HG03460 (cell line): Measurements from ENCODE around the gene SOX8.

ENCODE experiments used
- ATAC-seq: cut with Tn5 transposase; IDR thresholded peaks from one replicate; pipeline ENCODE4 v1.9.1; 2021; ENCODE audit not compliant: unreplicated experiment

The SOX8 gene

DNA sequence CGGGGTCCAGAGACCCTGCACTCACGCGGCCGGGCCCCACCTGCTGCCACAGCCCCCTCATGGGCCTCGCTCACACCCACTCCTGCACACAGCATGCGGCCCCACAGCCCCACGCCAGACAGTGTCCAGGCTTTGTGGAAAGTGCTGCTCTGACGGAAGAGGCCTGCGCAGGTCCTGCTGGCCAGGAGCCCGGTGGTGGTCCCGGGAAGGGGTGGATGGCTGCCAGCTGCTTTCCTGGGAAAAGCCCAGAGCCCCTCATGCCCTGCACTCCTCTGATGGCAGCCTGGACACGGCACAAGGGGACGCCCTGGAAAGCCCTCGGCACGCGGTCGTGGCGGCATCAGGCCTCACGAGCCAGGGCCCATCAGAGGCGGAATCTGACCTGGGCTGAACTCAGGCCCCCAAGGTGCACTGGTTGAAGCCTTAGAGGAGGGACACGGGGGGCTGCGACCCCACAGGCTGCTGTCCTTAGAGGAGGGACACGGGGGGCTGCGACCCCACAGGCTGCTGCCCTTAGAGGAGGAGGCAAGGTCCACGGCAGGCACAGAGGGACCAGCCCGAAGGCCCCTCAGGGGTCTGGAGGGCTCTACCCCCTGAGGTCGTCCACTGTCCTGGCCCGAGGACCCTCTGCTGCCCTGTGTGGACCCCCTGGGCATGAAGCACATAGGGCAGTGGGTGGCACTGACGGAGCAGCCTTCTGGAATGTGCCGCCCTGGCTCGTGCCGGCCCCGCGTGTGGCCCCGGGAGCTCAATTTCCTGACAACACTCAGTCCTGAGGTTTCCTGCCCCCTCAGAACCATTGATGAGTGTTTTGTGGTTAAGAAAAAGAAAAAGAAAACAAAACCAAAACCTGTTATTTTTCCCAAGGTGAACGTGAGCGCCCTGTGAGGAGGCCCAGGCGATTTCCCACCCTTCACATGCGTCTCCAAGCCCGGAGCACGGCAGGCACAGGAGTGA, 22.1 kb downstream of the SOX8 start:
- no peak for ATAC-seq

DNA sequence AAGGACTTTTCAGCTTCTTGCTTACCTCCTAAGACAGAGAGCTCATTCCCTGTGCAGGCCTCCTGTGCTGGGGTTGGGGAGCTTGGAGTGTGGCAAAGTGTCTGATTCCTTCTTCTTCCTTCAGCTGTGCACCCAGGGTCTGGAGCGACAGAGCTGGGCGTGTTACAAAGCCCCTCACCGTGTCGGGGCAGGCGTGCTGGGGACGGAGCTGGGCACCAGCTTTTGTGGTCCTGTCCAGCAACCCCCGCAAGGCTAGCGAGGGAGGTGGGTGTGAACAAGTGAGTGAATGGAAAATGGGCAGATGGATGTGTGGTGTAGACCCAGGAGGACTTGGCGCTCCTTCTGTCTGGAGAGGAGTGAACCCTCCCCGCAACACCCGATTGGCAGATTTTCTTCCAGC, 23.7 kb downstream of the SOX8 start:
- ATAC-seq, result no peak

DNA sequence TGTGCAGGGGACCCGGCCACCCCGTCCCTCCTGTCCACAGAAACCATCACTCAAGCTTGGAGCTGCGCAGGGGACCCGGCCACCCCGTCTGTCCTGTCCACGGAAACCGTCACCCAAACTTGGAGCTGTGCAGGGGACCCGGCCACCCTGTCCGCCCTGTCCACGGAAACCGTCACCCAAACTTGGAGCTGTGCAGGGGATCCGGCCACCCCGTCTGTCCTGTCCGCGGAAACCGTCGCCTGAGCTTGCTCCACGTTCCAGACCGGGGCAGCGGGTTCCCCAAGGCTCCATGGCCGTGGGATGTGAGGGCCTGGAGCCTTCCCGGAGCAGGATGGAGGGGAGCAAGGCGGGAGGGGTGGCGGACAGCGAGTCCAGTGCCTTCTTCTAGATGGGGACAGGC, 25.2 kb downstream of the SOX8 start:
- ATAC-seq, result no peak

DNA sequence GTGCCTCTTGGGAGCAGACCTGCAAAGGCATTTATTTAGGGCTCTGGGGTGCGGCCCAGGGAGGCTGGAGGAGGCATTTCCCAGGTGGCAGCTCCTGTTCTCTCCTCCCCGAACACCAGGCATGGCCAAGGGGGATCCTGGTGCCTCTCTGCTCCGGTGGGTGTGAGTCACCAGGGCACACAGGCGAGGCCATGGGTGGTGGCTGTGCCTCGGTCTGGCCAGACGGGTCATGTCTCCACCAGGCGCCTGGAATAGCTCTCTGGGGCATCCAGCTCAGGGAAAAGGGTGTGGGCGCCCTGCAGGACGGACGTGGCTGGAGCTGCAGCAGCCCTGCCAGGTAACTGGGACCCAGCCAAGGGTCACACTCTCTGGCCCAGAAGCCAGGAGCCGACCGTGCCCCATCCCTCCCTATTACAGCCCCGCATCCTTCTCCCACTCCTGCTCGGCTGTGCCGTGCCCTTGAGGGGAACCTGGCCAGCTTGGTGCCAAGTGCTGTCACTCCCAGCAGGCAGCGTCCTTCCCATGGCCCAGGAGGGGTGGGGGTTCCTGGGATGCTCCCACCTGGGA, 25.8 kb downstream of the SOX8 start:
- ATAC-seq, result no peak

DNA sequence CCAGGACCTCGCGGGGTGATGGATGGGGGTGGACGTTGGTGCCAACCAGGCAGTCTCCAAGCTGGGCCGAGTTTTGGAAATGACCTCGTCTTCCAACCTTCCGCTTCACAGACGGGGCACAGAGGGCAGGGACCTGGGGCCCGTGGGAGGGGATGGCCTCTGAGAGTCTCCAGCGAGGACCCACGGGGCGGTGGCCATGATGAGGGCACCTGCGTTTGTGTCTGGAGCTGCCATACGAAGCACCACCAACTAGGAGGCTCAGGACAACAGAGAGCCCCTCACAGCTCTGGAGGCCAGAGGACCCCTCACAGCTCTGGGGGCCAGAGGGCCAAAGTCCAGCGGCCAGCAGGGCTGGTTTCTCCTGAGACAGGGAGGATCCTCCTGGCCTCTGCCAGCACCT, 26.5 kb downstream of the SOX8 start:
- ATAC-seq, result no peak

DNA sequence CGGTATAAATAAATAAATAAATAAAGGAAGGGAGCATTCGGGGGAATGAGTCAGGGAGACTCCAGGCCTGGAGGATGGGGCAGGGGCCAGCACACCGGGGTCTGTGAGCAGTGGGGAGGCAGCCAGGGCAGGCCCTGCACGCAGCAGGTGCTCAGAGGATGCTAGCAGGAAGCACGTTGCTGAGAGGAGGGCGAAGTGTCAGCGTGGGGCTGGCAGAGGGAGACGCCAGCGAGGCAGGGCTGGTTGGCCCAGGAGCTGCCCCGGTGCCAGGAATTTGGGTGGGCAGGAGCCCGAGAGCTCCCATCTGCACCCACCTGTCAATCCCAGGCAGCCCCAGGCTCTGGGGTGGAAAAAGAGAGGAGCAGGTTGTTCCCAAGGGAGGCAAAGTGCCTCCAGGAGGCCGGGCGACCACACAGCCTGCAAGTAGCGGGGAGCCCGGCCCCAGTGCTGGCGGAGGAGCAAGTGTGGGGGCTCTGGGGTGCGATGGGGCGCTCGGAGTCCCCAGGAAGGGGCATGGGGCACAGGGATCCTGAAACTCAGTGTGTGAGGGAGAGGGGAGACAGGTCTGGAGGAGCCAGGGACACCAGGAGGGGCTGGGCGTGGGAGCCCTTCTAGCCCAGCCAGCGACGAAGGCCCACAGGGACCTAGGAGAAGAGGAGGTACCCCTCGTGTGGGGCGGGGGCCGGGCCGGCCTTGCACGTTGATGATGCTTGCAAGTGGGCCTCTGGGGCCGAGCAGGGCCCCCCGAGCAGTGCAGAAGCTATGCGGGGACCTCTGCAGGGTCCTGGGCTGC, 28.0 kb downstream of the SOX8 start:
- no peak for ATAC-seq

DNA sequence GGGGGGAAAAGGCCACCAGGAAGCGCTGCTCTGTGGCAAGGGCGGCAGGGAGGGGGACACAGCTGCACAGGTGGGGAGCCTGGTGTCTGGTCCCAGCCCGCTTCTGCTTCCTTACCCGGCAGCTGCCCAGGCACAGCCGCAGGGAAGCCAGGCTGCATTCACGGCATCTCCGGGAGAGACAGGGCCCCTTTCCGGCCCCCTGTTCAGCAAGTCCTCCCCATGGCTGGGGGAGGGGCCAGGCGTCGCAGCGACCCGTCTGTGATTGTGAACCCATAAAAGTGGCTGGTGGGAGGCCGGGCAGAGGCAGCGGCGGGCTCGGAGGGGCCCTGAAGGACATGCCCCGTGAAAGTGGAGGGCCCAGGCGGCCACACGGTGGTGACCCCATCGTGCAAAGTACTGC, 28.7 kb downstream of the SOX8 start:
- ATAC-seq, result no peak

DNA sequence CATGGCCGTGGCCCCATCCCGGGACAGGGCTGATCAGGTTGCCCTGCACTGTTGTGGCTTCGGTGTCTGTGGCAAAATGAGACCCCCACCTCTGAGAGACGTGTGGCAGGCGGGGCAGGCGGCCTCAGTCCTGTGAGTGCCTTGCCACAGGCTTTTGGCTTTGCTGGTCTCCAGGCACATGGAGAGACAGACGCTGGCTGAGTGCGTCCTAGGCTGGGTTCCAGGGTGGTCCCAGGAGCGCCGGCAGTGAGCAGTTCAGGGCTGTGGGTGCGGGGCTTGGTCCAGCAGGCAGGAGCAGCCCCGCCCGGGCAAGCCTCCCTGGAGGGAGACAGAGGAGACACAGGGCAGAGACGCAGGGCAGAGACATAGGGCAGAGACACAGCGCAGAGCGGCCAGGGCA, 29.2 kb downstream of the SOX8 start:
- no peak for ATAC-seq

DNA sequence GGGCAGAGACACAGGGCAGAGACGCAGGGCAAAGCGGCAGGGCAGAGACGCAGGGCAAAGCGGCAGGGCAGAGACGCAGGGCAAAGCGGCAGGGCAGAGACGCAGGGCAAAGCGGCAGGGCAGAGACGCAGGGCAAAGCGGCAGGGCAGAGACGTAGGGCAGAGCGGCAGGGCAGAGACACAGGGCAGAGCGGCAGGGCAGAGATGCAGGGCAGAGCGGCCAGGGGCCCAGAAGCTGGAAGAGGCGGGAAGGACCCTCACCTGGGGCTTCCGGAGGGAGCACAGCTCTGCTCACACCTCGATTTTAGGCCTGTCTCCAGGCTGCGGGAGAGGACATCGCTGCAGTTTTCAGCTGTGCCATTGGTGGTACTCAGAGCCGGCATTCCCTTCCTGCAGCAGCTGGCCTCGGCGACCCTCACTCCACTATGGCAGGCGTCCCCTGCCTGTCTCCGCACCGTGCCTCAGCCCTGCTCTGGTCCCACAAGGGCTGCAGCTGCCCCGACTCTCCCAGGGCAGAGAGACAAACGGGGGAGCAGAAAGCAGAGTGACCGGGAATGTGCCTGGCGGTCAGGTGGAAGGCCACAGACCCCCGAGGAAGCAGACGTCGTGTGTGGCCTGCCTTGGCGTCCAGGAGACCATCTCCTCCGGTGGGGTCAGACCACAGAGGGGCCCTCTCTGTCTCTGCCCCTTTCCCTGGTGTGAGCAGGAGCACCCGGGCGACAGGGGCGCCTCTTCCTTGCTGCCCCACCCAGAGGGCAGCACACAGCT, 29.9 kb downstream of the SOX8 start:
- no peak for ATAC-seq

DNA sequence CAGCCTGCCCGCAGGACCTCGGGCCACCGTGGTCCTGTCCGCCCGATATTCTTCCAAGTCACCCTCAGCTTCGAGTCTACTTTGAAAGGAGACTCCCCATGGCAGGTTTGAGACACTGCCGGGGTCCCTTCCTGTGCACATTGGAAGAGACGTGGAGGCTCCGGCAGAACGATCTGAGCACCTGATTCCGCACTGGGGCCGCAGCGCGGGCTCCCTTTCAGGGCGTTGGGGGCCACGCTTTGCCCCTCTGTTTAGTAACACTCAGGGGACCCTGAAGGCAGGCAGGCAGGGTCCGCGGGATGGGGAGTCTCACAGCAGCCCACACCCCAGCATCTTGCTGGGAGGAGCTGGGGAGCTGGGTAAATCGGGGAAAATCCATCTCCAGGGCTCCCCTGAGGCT, 30.6 kb downstream of the SOX8 start:
- no peak for ATAC-seq

DNA sequence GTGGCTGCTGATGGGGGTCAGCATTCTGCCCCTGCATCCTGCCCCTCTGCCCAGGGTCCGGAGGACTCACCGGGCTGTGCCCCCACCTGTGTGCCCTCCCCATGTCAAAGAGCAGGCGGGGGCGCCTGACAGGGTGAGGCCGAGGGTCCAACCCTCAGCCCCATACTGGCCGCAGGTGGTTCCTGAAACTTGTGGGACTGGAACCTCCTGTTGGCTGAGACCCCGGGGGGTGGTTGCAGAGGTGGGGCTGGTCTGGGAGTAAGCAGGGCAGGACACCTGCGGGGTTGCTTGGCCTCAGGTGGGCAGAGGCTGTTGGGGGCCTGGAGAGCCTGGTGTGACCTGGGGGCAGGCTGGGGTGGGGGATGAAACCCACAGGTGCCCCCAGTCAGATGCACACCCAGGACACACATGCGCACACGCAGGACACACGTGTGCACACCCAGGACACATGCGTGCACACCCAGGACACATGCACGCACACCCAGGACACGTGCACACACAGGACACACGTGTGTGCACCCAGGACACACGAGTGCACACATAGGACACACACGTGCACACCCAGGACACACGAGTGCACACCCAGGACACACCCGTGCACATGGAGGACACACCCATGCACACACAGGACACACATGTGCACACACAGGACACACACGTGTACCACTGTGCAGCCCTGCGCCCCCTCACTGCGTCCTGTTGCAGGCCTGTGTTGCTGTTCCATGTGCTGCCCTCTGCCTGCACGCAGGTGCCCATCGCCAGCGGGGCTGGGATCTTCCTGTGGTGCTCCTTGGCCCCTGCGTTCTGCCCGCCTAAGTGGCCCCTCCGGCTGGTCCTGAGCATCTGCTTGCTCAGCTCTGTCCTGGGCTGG, 31.4 kb downstream of the SOX8 start:
- ATAC-seq, result no peak

DNA sequence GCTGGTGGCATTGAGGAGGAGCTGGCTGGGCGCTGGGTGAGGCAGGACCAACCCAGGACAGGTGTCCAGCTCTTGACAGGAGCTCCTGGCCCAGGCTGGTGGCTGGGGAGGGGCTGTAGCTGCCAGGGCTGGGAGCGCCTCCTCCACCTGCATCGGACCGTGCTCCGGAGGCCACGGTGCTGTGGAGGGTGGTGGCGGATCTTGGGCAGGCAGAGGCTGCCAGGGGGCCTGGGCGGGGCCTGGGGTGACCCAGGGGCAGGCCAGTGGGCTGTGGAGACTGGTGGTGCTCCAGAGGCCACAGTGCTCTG, 32.0 kb downstream of the SOX8 start:
- no peak for ATAC-seq

DNA sequence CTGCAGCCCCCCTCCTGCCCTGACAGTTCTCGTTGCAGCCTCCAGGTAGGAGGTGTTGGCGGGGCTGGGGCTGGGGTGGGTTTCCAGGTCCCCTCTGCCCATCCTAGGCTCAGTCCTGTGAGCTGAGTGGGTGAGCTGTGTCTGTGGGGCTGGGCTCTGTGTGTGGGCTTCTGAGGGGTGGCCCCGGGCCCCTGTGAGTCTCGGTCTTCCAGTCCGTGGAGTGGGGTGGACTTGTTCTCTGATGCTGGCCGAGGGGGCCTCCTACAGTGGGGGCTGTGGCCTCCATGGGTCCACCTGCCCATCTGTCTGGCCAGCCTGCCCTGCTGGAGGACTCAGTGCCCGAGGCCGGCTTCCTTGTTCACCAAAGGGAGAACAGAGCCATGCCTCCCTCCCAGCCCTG, 32.7 kb downstream of the SOX8 start:
- ATAC-seq, result no peak

DNA sequence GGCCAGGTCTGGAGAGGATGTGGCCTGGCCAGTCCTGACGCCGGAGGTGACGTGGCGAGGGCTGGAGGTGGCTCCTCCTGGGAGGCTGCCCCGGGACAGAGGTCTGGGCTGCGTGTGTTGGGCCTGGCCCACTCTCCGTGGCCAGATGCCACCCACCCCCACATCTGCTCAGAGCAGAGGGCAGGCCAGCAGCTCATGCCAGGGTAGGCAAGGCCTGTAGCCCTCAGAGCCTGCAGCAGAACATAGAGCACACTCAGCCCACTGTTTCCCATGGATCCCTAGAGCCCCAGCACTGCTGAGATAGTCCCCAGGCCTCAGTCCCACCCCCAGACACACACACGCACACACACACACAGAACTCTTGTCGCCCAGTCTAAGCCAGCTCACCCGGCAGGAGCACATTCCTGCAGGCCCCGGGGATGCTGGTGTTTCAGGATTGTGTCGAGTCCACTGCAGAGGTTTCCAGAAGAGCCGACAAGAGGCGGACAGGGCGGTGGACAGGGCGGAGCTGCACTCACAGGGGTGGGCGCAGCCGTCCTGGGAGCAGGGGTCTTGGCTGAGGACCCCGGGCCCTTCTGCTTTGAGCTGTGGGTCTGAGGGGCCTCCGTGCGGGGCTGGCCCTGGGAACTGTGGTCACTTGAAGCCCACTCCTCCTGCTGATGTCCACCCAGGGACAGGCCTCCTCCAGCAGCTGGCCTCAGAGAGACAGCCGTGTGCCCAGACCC, 33.4 kb downstream of the SOX8 start:
- ATAC-seq, result no peak

DNA sequence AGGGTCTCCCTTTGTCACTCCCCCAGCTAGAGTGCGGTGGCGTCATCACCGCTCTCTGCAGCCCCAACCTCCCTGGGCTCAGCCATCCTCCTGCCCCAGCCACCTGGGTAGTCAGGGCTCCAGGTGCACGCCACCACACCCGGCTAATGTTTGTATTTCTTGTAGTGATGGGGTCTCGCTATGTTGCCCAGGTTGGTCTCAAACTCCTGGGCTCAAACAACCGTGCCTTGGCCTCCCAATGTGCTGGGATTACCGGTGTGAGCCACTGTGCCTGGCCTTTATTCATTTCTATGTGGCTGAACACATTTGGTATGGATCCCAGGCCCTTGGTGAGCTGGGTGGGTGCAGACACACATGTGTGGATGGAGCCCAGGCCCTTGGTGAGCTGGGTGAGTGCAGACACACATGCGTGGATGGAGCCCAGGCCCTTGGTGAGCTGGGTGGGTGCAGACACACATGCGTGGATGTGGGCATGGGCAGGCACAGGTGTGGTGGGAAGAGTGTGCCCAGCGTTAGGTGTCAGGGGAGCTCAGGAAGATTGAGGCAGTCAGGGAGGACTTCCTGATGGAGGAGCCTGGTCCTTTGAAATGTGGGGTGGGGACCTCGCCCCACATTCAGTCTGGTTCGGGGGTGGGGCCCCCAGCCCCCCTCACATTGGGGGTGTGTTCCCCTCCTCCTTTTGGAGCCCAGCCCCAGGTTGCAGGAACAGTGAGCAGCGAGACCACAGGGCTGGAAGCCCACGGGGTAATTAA, 37.1 kb downstream of the SOX8 start:
- ATAC-seq, result no peak

DNA sequence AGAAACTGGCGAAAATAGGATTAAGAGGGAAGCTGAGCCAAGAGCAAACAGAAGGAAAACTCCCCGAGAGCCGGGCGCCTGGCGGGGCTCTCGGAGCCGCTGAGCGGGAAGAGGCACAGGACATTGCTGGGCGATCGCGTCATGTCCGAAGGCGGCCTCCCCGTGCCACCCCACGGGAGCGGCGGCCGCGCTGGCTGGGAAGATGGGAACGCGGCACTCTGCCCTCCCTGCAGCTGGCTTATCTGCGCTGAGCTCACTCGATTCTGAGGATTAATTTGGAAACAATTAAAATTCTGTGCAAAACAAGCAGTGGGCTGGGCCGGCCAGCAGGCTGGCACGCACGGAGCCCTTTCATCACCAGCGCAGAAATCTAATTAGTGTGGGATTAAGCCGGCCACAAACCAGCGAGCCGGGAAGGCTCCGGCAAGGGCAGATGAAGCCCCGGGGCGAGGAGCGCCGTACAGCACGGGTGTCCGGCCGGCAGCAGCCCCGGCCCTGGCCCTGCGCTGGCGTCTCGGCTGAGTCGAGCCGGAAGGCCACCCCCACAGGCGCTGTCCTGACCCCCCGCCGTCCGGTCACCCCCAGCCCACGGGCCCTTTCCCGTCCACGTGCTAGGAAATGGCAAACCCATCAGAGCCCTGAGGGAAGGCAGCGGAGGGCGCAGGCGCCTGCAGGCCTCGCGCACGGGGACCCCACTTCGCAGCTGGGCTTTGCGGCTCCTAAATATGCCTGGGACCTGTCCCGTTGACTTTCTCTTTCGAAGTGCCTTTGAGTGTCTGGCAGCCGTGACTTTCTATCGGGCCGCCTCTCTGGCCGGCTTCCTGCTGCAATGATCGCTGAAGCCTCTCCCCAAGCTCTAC, 37.9 kb downstream of the SOX8 start:
- no peak for ATAC-seq

DNA sequence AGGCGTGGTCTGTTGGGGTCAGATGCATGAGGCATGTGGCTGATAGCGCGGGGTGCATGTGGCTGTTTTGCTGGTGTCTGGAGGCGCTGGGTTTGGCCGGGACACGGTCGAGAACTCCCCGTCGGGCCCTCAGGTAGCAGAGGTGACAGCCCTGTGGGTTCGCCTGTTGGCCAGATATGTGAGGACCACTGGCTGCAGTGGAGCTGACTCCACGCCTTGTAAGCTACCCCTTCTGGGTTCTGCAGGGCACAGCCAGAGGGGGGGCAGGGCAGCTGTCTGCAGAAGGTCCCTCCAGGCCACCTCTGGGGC, 38.5 kb downstream of the SOX8 start:
- ATAC-seq, result no peak

DNA sequence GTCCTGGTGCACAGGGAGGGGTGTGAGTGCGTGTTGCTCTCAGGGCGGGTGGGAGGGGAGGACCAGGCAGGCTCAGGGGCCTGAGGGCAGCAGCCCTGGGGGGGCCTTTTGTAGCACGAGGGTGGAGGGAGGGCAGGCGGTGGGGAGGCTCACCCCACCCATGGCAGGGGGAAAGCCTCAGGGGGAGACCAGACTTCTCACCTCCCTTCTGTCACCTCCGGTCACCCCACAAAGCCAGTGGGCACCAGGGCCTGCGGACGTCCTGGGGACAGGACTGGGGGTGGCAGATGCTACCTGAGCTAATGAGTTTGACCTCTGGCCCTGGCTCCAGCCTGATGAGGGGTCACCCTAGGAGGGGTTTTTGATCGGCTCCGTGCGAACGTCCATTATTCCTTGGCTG, 39.0 kb downstream of the SOX8 start:
- no peak for ATAC-seq
